ENCODE data around the gene IFNA13. TPM values are rescaled to one million over a fixed set of nuclear protein-coding genes. Genes with fewer than 3 reads are reported as not detected.

IFNA13 gene
- total and polyA plus RNA-seq, 2 of the 13 experiments (the other 11 are each of a cell fraction or from before 2014, with no cell fraction given): not detected

DNA sequence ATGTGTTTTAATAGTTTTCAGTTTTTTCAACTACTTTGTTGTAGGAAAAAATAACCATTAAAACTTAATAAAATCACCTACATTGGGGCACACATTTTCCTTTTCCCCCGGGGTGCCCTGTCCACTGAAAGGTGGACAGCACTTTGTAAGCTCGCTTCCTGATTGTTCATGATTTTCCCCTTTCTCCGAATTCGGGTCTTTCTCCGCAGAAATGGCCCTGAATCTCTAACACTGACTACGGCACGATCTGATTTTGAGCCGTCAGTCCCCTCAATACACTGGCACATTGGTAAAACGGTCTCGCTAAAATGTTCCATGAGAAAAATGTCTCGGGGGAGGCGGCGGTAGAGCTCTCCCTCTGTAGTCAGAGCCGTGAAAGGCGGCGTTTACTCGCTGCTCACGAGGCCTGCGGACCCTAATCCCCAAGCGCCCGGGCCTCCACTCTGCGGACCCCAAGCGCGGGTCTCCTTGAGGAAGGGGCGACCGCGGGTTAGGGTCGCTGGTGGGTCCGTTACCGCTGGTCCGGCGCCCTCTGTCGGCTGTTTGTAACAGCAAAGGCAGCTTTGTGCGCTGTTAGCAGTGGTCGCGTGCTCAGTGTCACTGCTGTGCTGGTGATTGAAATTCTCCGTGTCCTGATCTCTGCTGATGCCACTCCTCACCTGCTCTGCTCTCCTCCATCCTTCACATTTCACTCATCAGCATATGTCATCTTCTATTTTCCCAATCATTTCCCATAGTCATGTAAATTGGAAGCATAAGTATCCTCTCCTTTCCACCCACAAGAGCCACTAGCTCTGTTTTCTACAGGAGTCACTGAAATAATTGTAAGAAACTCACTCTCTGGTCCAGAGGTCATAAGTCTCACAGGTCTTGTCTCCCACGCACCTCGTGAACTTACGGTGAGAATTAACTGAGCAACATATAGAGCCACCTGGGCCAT lies 28.2 kb upstream of the IFNA13 start (continued):
- no peak for TF ChIP-seq ZNF589 (CRISPR knock-in tag; conservative IDR thresholded peaks at IDR 0.05)
- TF ChIP-seq FOXP1 (IDR thresholded peaks at IDR 0.05): no peak
- no peak for TF ChIP-seq FOXP1 (CRISPR knock-in tag; IDR thresholded peaks at IDR 0.05)
- TF ChIP-seq IKZF1 (IDR thresholded peaks at IDR 0.05): no peak
- TF ChIP-seq JUN (CRISPR knock-in tag; IDR thresholded peaks at IDR 0.05): no peak
- TF ChIP-seq, protein P1, sequence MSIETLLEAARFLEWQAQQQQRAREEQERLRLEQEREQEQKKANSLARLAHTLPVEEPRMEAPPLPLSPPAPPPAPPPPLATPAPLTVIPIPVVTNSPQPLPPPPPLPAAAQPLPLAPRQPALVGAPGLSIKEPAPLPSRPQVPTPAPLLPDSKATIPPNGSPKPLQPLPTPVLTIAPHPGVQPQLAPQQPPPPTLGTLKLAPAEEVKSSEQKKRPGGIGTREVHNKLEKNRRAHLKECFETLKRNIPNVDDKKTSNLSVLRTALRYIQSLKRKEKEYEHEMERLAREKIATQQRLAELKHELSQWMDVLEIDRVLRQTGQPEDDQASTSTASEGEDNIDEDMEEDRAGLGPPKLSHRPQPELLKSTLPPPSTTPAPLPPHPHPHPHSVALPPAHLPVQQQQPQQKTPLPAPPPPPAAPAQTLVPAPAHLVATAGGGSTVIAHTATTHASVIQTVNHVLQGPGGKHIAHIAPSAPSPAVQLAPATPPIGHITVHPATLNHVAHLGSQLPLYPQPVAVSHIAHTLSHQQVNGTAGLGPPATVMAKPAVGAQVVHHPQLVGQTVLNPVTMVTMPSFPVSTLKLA (IDR thresholded peaks at IDR 0.05): no peak
- peak; percentile 67; the same call in 1 of the 2 replicates for TF ChIP-seq KDM2A (CRISPR knock-in tag; IDR thresholded peaks at IDR 0.05; ENCODE audit: borderline replicate concordance, low read depth)
- TF ChIP-seq, protein P2, sequence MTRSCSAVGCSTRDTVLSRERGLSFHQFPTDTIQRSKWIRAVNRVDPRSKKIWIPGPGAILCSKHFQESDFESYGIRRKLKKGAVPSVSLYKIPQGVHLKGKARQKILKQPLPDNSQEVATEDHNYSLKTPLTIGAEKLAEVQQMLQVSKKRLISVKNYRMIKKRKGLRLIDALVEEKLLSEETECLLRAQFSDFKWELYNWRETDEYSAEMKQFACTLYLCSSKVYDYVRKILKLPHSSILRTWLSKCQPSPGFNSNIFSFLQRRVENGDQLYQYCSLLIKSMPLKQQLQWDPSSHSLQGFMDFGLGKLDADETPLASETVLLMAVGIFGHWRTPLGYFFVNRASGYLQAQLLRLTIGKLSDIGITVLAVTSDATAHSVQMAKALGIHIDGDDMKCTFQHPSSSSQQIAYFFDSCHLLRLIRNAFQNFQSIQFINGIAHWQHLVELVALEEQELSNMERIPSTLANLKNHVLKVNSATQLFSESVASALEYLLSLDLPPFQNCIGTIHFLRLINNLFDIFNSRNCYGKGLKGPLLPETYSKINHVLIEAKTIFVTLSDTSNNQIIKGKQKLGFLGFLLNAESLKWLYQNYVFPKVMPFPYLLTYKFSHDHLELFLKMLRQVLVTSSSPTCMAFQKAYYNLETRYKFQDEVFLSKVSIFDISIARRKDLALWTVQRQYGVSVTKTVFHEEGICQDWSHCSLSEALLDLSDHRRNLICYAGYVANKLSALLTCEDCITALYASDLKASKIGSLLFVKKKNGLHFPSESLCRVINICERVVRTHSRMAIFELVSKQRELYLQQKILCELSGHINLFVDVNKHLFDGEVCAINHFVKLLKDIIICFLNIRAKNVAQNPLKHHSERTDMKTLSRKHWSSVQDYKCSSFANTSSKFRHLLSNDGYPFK (CRISPR knock-in tag; IDR thresholded peaks at IDR 0.05; ENCODE audit: borderline replicate concordance): no peak
- TF ChIP-seq HMG20B (CRISPR knock-in tag; conservative IDR thresholded peaks at IDR 0.05): no peak
- no peak for TF ChIP-seq ELF4 (CRISPR knock-in tag; IDR thresholded peaks at IDR 0.05; ENCODE audit: borderline replicate concordance)
- TF ChIP-seq KDM4B (CRISPR knock-in tag; IDR thresholded peaks at IDR 0.05): 0 out of 2 replicates have a peak, but pooled peaks have one; percentile 32
- TF ChIP-seq, protein P3, sequence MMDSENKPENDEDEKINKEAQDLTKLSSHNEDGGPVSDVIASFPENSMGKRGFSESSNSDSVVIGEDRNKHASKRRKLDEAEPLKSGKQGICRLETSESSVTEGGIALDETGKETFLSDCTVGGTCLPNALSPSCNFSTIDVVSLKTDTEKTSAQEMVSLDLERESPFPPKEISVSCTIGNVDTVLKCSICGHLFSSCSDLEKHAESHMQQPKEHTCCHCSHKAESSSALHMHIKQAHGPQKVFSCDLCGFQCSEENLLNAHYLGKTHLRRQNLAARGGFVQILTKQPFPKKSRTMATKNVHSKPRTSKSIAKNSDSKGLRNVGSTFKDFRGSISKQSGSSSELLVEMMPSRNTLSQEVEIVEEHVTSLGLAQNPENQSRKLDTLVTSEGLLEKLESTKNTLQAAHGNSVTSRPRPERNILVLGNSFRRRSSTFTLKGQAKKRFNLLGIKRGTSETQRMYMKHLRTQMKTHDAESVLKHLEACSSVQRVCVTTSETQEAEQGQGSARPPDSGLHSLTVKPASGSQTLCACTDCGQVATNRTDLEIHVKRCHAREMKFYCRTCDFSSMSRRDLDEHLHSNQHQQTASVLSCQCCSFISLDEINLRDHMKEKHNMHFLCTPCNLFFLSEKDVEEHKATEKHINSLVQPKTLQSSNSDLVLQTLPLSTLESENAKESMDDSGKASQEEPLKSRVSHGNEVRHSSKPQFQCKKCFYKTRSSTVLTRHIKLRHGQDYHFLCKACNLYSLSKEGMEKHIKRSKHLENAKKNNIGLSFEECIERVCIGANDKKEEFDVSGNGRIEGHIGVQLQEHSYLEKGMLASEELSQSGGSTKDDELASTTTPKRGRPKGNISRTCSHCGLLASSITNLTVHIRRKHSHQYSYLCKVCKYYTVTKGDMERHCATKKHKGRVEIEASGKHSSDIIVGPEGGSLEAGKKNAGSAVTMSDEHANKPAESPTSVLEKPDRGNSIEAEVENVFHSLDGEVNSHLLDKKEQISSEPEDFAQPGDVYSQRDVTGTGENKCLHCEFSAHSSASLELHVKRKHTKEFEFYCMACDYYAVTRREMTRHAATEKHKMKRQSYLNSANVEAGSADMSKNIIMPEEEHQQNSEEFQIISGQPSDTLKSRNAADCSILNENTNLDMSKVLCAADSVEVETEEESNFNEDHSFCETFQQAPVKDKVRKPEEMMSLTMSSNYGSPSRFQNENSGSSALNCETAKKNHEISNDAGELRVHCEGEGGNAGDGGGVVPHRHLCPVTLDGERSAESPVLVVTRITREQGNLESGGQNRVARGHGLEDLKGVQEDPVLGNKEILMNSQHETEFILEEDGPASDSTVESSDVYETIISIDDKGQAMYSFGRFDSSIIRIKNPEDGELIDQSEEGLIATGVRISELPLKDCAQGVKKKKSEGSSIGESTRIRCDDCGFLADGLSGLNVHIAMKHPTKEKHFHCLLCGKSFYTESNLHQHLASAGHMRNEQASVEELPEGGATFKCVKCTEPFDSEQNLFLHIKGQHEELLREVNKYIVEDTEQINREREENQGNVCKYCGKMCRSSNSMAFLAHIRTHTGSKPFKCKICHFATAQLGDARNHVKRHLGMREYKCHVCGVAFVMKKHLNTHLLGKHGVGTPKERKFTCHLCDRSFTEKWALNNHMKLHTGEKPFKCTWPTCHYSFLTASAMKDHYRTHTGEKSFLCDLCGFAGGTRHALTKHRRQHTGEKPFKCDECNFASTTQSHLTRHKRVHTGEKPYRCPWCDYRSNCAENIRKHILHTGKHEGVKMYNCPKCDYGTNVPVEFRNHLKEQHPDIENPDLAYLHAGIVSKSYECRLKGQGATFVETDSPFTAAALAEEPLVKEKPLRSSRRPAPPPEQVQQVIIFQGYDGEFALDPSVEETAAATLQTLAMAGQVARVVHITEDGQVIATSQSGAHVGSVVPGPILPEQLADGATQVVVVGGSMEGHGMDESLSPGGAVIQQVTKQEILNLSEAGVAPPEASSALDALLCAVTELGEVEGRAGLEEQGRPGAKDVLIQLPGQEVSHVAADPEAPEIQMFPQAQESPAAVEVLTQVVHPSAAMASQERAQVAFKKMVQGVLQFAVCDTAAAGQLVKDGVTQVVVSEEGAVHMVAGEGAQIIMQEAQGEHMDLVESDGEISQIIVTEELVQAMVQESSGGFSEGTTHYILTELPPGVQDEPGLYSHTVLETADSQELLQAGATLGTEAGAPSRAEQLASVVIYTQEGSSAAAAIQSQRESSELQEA (CRISPR knock-in tag; IDR thresholded peaks at IDR 0.05; ENCODE audit: not compliant biosample characterization): no peak
- peak; percentile 14 for TF ChIP-seq TEAD3 (CRISPR knock-in tag; optimal IDR thresholded peaks at IDR 0.05; ENCODE audit: borderline replicate concordance)
- TF ChIP-seq MAZ (IDR thresholded peaks at IDR 0.05; ENCODE audit: borderline replicate concordance, low read depth, low read length): no peak
- no peak for TF ChIP-seq MAZ (CRISPR knock-in tag; IDR thresholded peaks at IDR 0.05; ENCODE audit: low read depth)
- no peak for TF ChIP-seq ZNF749 (CRISPR knock-in tag; IDR thresholded peaks at IDR 0.05; ENCODE audit: borderline replicate concordance)
- peak; percentile 86 for TF ChIP-seq ZBTB7B (CRISPR knock-in tag; IDR thresholded peaks at IDR 0.05)
